Daoy (cell line): ENCODE measurements around the gene DPM1. TPM values are rescaled to one million over a fixed set of nuclear protein-coding genes. Genes with fewer than 3 reads are reported as not detected.

Experiments
- DNase-seq: peaks from one replicate; pipeline ENCODE4 v3.0.0-alpha.2; 2015; ENCODE audit warnings: low read depth
- total RNA-seq: library from RNA; depleted of rRNA; stranded (reverse); fragments of >200 nt; shearing (Covaris generic); gene quantifications from 2 replicates; pipeline ENCODE4 v1.2.3, GENCODE V29; 2014; rRNA removed

Gene DPM1
- total RNA-seq, 1 experiment from 2014 or later, result 133 TPM

- no peak for DNase-seq
These were observed 59.9 kb downstream of the DPM1 start for GRCh38 chr20:50898475-50898874.

GRCh38 chr20:50895111-50895830 lies 63.1 kb downstream of the DPM1 start:
- no peak for DNase-seq

DNA sequence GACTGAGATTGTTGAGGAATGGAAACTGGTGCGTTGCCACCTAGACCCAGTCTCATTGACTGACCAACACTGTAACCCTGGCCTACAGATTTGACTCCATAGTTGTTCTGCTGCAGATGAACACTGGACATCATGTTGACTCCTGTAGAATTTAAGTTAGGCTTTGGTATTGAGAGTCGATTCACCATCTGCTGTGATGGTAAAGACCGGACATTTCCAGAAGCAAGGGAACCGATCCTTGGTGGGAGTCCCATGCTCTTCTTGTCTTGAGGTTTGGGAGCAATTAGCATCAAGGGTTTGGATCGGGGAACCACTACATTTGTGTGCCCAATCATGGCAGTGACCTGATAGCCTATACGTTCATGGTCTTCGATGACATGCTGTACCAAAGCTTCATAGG lies 64.7 kb downstream of the DPM1 start:
- DNase-seq, result no peak

GRCh38 chr20:50892394-50892793 lies 65.9 kb downstream of the DPM1 start:
- DNase-seq, result no peak

DNA sequence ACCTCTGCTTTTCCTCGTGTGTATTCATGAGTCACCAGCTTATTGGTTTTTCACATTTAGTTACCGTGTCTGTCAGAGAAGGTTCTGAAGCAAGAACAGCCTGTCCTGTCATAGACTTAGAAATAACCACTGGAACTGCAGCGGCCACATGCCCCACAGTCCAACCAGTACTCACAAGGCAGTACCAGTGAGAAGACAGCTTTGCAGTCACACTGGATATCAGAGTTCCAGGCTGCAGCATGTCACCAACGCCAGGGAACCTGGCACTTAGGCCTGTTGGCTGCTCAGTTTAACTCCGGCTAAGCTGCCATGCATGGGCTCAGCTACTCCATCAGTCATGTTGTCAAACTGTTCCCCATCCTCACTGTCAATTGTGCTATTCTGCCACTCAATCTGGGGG lies 67.2 kb downstream of the DPM1 start:
- DNase-seq, result no peak

- no peak for DNase-seq
These were observed 70.8 kb downstream of the DPM1 start for GRCh38 chr20:50887576-50887975.

GRCh38 chr20:50886184-50886790 lies 72.0 kb downstream of the DPM1 start:
- DNase-seq, result no peak

DNA sequence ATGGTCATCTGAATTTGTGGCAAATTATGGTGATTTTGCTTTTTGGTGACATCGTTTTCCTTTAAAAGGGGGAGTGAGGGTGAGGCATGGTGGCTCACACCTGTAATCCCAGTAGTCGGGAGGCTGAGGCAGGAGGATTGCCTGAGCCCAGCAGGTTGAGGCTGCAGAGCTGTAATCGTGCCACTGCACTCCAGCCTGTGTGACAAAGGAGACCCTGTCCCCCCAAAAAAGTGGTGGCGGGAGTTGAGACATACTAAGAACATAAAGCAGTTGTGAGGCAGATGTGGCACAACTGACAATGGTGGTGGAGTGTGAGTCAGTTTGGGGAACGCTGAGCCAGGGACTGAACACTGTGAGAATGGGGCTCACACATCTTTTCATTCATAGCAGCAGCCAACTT lies 72.6 kb downstream of the DPM1 start:
- DNase-seq, result no peak

DNA sequence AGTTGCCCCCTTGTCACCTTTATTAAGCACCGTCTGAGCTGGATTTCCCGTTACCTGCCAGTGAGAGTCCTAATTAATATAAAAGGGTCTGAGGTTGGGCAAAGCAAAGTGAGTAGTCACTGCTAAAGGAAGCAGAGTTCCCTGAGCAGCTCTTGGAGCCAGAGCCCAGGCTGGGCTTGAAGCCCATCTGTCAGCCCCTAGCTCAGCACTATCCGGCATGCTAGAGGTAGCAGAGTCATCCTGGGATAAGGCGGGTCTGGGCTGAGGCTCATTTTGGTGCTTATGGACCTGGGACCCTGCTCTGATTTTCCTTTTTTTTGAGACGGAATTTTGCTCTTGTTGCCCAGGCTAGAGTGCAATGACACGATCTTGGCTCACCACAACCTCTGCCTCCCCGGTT lies 73.3 kb downstream of the DPM1 start:
- DNase-seq, result no peak

Other genes starting within 250 kb of the DPM1 start
- gene PARD6B, start 227.0 kb downstream of the DPM1 start, total RNA-seq, result 5.2 and 26.0 TPM in 2 replicates
- 10.9 and 16.1 TPM in 2 replicates for gene BCAS4, start 163.5 kb downstream of the DPM1 start, total RNA-seq
- 14.7 and 15.1 TPM in 2 replicates for gene ADNP, start 27.1 kb downstream of the DPM1 start, total RNA-seq
- gene MOCS3, start 286 bp upstream of the DPM1 start, total RNA-seq, result 7.4 TPM in 2 replicates
- 71.9 and 91.3 TPM in 2 replicates for gene KCNG1, start 64.6 kb upstream of the DPM1 start, total RNA-seq